IMR-90 (cell line): ENCODE measurements around the gene DNM3. TPM values are rescaled to one million over a fixed set of nuclear protein-coding genes. Genes with fewer than 3 reads are reported as not detected.

Experiments
- RFX5 ChIP-seq: IDR thresholded peaks from 2 replicates; pipeline ENCODE4 v1.8.0; 2012; ENCODE audit warnings: low read depth, mild to moderate bottlenecking, low read length, moderate library complexity
- USF2 ChIP-seq: fragments of 150-350 bp; IDR thresholded peaks from 2 replicates; pipeline ENCODE4 v1.6.1; 2017; ENCODE audit warnings: mild to moderate bottlenecking, antibody characterized with exemption, low read length, low read depth
- polyA plus RNA-seq, 3 experiments: library from polyadenylated mRNA; depleted of rRNA; stranded (reverse); fragments of >200 nt; gene quantifications; 2 replicates each; pipeline ENCODE4 v1.2.3, GENCODE V29; 2012; ENCODE audit warnings: low replicate concordance in 1 of 3
- total RNA-seq: library from RNA; depleted of rRNA; stranded (reverse); fragments of >200 nt; gene quantifications from 2 replicates; pipeline ENCODE4 v1.2.3, GENCODE V29; 2012

Gene DNM3
- total and polyA plus RNA-seq, 2 of the 4 experiments (the other 2 are of a cell fraction), result 0.36 TPM

- TF ChIP-seq USF2 (no peak), RFX5 (no peak)
These were observed 557.9 kb downstream of the DNM3 start (continued) for GRCh38 chr1:172398970-172399755.
